Prostate gland (tissue), 2 donors: Measurements from ENCODE around the gene HKDC1.

ENCODE experiments used
- CTCF ChIP-seq, 4 experiments: fragments of 200-600 bp in 2 of 4; fragments of 450-650 bp in 2 of 4; sonication (generic) in 2 of 4; IDR thresholded peaks; 1 replicate in 3 of 4; 2 replicates in 1 of 4; pipeline ENCODE4 v1.5.1; 2016 to 2019; ENCODE audit warnings: antibody characterized with exemption in 4 of 4, mild to moderate bottlenecking in 2 of 4, moderate library complexity in 2 of 4
- POLR2A ChIP-seq: fragments of 450-650 bp; IDR thresholded peaks from one replicate; pipeline ENCODE4 v1.6.1; 2016; ENCODE audit warnings: antibody characterized with exemption, mild to moderate bottlenecking
- POLR2AphosphoS5 ChIP-seq: sonication (generic); formaldehyde crosslinking; IDR thresholded peaks from one replicate; pipeline ENCODE4 v1.6.1; 2017; ENCODE audit warnings: antibody characterized with exemption

GRCh38 chr10:69287181-69287580 is 67.0 kb downstream of the HKDC1 start:
- no peak for TF ChIP-seq CTCF (IDR thresholded peaks at IDR 0.05)
- TF ChIP-seq POLR2A: no peak
- no peak for TF ChIP-seq POLR2AphosphoS5
